IPS-15b (cell line): ENCODE measurements around the gene MICAL2.

ENCODE experiments used
- H3K27me3 ChIP-seq: one replicate; pipeline ENCODE4 v1.6.1; 2013; ENCODE audit warnings: low read length; ENCODE audit not compliant: control insufficient read depth, insufficient read depth
- H3K36me3 ChIP-seq: one replicate; pipeline ENCODE4 v1.6.1; 2013; ENCODE audit warnings: low read length; ENCODE audit not compliant: control insufficient read depth, insufficient read depth
- H3K4me1 ChIP-seq: one replicate; pipeline ENCODE4 v1.6.1; 2013; ENCODE audit warnings: mild to moderate bottlenecking, low read length; ENCODE audit not compliant: control insufficient read depth, insufficient read depth
- H3K4me3 ChIP-seq: one replicate; pipeline ENCODE4 v1.5.1; 2013; ENCODE audit warnings: low read depth, low read length
- H3K9ac ChIP-seq: one replicate; pipeline ENCODE4 v1.6.1; 2013; ENCODE audit warnings: low read depth, mild to moderate bottlenecking, low read length
- H3K9me3 ChIP-seq: one replicate; pipeline ENCODE4 v1.6.1; 2013; ENCODE audit warnings: mild to moderate bottlenecking, low read length; ENCODE audit not compliant: control insufficient read depth, insufficient read depth

MICAL2 gene

GRCh38 chr11:12266132-12266531, 155.7 kb downstream of the MICAL2 start:
- Histone ChIP-seq H3K4me3 (no peak overlapping the region), H3K9ac (no peak overlapping the region), H3K4me1 (no peaks in the 10 kb centered on the region), H3K9me3 (no peaks in the 10 kb centered on the region), H3K27me3 (no peaks in the 10 kb centered on the region), H3K36me3 (no peaks in the 10 kb centered on the region)

GRCh38 chr11:12266943-12267342, 156.6 kb downstream of the MICAL2 start:
- Histone ChIP-seq H3K9me3 (no peaks in the 10 kb centered on the region), H3K27me3 (no peaks in the 10 kb centered on the region), H3K4me1 (no peaks in the 10 kb centered on the region), H3K9ac (no peak overlapping the region), H3K36me3 (no peaks in the 10 kb centered on the region), H3K4me3 (no peak overlapping the region)

GRCh38 chr11:12267921-12268320, 157.5 kb downstream of the MICAL2 start:
- H3K36me3 ChIP-seq = no peaks in the 10 kb centered on the region
- H3K9ac ChIP-seq = no peak overlapping the region
- no peaks in the 10 kb centered on the region for H3K9me3 ChIP-seq
- no peaks in the 10 kb centered on the region for H3K4me1 ChIP-seq
- H3K4me3 ChIP-seq = no peak overlapping the region
- H3K27me3 ChIP-seq = no peaks in the 10 kb centered on the region

GRCh38 chr11:12269104-12269441, 158.7 kb downstream of the MICAL2 start:
- Histone ChIP-seq H3K9ac (no peak overlapping the region), H3K4me1 (no peaks in the 10 kb centered on the region), H3K27me3 (no peaks in the 10 kb centered on the region), H3K9me3 (no peaks in the 10 kb centered on the region), H3K4me3 (no peak overlapping the region), H3K36me3 (no peaks in the 10 kb centered on the region)

- Histone ChIP-seq H3K36me3 (no peaks in the 10 kb centered on the region), H3K9me3 (no peaks in the 10 kb centered on the region), H3K4me1 (no peaks in the 10 kb centered on the region), H3K27me3 (no peaks in the 10 kb centered on the region), H3K4me3 (no peak overlapping the region), H3K9ac (no peak overlapping the region)
These were observed 159.2 kb downstream of the MICAL2 start for GRCh38 chr11:12269446-12270214.

- H3K4me3 ChIP-seq = no peak overlapping the region
- no peaks in the 10 kb centered on the region for H3K9me3 ChIP-seq
- no peak overlapping the region for H3K9ac ChIP-seq
These were observed 159.9 kb downstream of the MICAL2 start for GRCh38 chr11:12270215-12270797.

GRCh38 chr11:12270817-12271216, 160.4 kb downstream of the MICAL2 start:
- Histone ChIP-seq H3K4me3 (no peak overlapping the region), H3K9ac (no peak overlapping the region), H3K9me3 (no peaks in the 10 kb centered on the region), H3K4me1 (no peaks in the 10 kb centered on the region), H3K27me3 (no peaks in the 10 kb centered on the region), H3K36me3 (no peaks in the 10 kb centered on the region)

More at GRCh38 chr11:12270215-12270797, 159.9 kb downstream of the MICAL2 start:
- H3K36me3 ChIP-seq = no peaks in the 10 kb centered on the region
- H3K4me1 ChIP-seq = no peaks in the 10 kb centered on the region
- H3K27me3 ChIP-seq = no peaks in the 10 kb centered on the region

GRCh38 chr11:12271241-12271640, 160.9 kb downstream of the MICAL2 start:
- no peak overlapping the region for H3K4me3 ChIP-seq
- no peaks in the 10 kb centered on the region for H3K36me3 ChIP-seq
- H3K9ac ChIP-seq = no peak overlapping the region
- no peaks in the 10 kb centered on the region for H3K4me1 ChIP-seq
- H3K27me3 ChIP-seq = no peaks in the 10 kb centered on the region
- H3K9me3 ChIP-seq = no peaks in the 10 kb centered on the region

GRCh38 chr11:12271826-12272366, 161.5 kb downstream of the MICAL2 start:
- H3K4me3 ChIP-seq = no peak overlapping the region
- no peaks in the 10 kb centered on the region for H3K4me1 ChIP-seq
- H3K36me3 ChIP-seq = no peaks in the 10 kb centered on the region
- H3K27me3 ChIP-seq = no peaks in the 10 kb centered on the region
- no peaks in the 10 kb centered on the region for H3K9me3 ChIP-seq
- no peak overlapping the region for H3K9ac ChIP-seq

GRCh38 chr11:12272821-12273617, 162.6 kb downstream of the MICAL2 start:
- no peaks in the 10 kb centered on the region for H3K27me3 ChIP-seq
- no peak overlapping the region for H3K9ac ChIP-seq
- H3K9me3 ChIP-seq = no peaks in the 10 kb centered on the region
- H3K4me1 ChIP-seq = no peaks in the 10 kb centered on the region
- H3K36me3 ChIP-seq = no peaks in the 10 kb centered on the region
- no peak overlapping the region for H3K4me3 ChIP-seq

GRCh38 chr11:12273618-12273995, 163.2 kb downstream of the MICAL2 start:
- H3K4me3 ChIP-seq = no peak overlapping the region
- H3K27me3 ChIP-seq = no peaks in the 10 kb centered on the region
- H3K4me1 ChIP-seq = no peaks in the 10 kb centered on the region
- H3K9me3 ChIP-seq = no peaks in the 10 kb centered on the region
- no peak overlapping the region for H3K9ac ChIP-seq
- H3K36me3 ChIP-seq = no peaks in the 10 kb centered on the region
